Endothelial cell of umbilical vein (primary cell): Measurements from ENCODE around the gene EIF3D. TPM values are rescaled to one million over a fixed set of nuclear protein-coding genes. Genes with fewer than 3 reads are reported as not detected.

Experiments used
- BruUV-seq: library from RNA; stranded (reverse); fragments of 400-500 nt; replicated peaks from 2 replicates; lab custom pipeline; 2021; lab: Mats Ljungman, UMichigan
- CTCF ChIA-PET: fragments of 300-600, 350-600 bp; sonication (Branson Sonifier 250); formaldehyde crosslinking; loops from one replicate; lab custom pipeline; 2021; ENCODE audit warnings: antibody characterized with exemption, inconsistent platforms; lab: Charles Lee
- POLR2A ChIA-PET: fragments of 300-600, 350-600 bp; sonication (Branson Sonifier 250); formaldehyde crosslinking; loops from one replicate; lab custom pipeline; 2021; ENCODE audit warnings: antibody characterized with exemption, inconsistent platforms; lab: Charles Lee
- DNase-seq: peaks from one replicate; pipeline ENCODE4 v3.0.0-alpha.2; 2011; ENCODE audit warnings: low read depth, low spot score
- FAIRE-seq: peaks from 2 replicates; lab custom pipeline; 2011; peaks lifted over from hg19 to GRCh38; lab: Jason Lieb, UNC
- H2AFZ ChIP-seq: 2 replicates; pipeline ENCODE4 v1.6.0; 2012; ENCODE audit warnings: low read depth, low read length, control low read depth, inconsistent platforms
- H3K27ac ChIP-seq: 2 replicates; pipeline ENCODE4 v1.5.1; 2011; ENCODE audit warnings: low read depth, mild to moderate bottlenecking, control low read depth, low read length, moderate library complexity; ENCODE audit not compliant: insufficient read depth
- H3K27me3 ChIP-seq, 2 experiments: 2 replicates each; pipeline versions ENCODE4 v1.6.0 to v1.6.1; 2011; ENCODE audit warnings: low read length in 2 of 2, mixed read lengths in 1 of 2; ENCODE audit not compliant: control insufficient read depth in 2 of 2, insufficient read depth in 2 of 2
- H3K36me3 ChIP-seq, 2 experiments: 2 replicates in 1 of 2; 3 replicates in 1 of 2; pipeline ENCODE4 v1.5.1; 2011; ENCODE audit warnings: low read length in 2 of 2, mild to moderate bottlenecking in 1 of 2, moderate library complexity in 1 of 2; ENCODE audit not compliant: control insufficient read depth in 2 of 2, insufficient read depth in 2 of 2; ENCODE audit errors: extremely low read depth in 1 of 2
- H3K4me1 ChIP-seq: 3 replicates; pipeline ENCODE4 v1.5.1; 2011; ENCODE audit warnings: mild to moderate bottlenecking, low read length; ENCODE audit not compliant: control insufficient read depth, insufficient read depth; ENCODE audit errors: extremely low read depth
- H3K4me2 ChIP-seq: 2 replicates; pipeline ENCODE4 v1.6.1; 2011; ENCODE audit warnings: low read length, control low read depth, mixed read lengths; ENCODE audit not compliant: insufficient read depth
- H3K4me3 ChIP-seq, 3 experiments: fragments of 200-600 bp in 1 of 3; sonication (generic), shearing (Covaris generic) in 1 of 3; replicated peaks in 1 of 3; 2 replicates each; pipeline ENCODE4 v1.5.1; 2011 to 2016; ENCODE audit warnings: control low read depth in 3 of 3, low read length in 3 of 3, mild to moderate bottlenecking in 2 of 3, inconsistent platforms in 1 of 3, low read depth in 1 of 3, moderate library complexity in 1 of 3; ENCODE audit not compliant: insufficient read depth in 1 of 3
- H3K79me2 ChIP-seq: 2 replicates; pipeline ENCODE4 v1.6.0; 2012; ENCODE audit warnings: low read length, inconsistent platforms; ENCODE audit not compliant: control insufficient read depth, insufficient read depth
- H3K9ac ChIP-seq: replicated peaks from 2 replicates; pipeline ENCODE3; 2011; ENCODE audit warnings: low read length, control low read depth; ENCODE audit not compliant: insufficient read depth; ENCODE audit errors: extremely low read depth
- H3K9me1 ChIP-seq: replicated peaks from 3 replicates; pipeline ENCODE4 v1.6.0; 2011; ENCODE audit warnings: mild to moderate bottlenecking, low read length; ENCODE audit not compliant: control insufficient read depth, insufficient read depth; ENCODE audit errors: extremely low read depth
- H3K9me3 ChIP-seq: replicated peaks from 2 replicates; pipeline ENCODE4 v1.5.1; 2012; ENCODE audit warnings: low read length, inconsistent platforms; ENCODE audit not compliant: control insufficient read depth, insufficient read depth
- H4K20me1 ChIP-seq: replicated peaks from 2 replicates; pipeline ENCODE3; 2011; ENCODE audit warnings: mild to moderate bottlenecking, low read length; ENCODE audit not compliant: control insufficient read depth, insufficient read depth; ENCODE audit errors: extremely low read depth
- FOS ChIP-seq: IDR thresholded peaks from 2 replicates; pipeline ENCODE4 v1.6.1; 2011; ENCODE audit warnings: mild to moderate bottlenecking, low read length, moderate library complexity, borderline replicate concordance; ENCODE audit not compliant: insufficient read depth
- GATA2 ChIP-seq: IDR thresholded peaks from 2 replicates; pipeline ENCODE4 v1.7.0; 2011; ENCODE audit warnings: low read depth, mild to moderate bottlenecking, moderate library complexity, mixed read lengths, low read length; ENCODE audit not compliant: insufficient read length, insufficient read depth
- JUN ChIP-seq: IDR thresholded peaks from 2 replicates; pipeline ENCODE4 v1.6.1; 2011; ENCODE audit warnings: borderline replicate concordance, low read depth; ENCODE audit not compliant: insufficient read length, insufficient read depth
- MAX ChIP-seq: IDR thresholded peaks from 2 replicates; pipeline ENCODE4 v1.6.1; 2011; ENCODE audit not compliant: insufficient read depth, insufficient read length
- MYC ChIP-seq: IDR thresholded peaks from one replicate; pipeline ENCODE4 v1.6.1; 2011; ENCODE audit warnings: mild to moderate bottlenecking, low read depth, low read length
- POLR2A ChIP-seq: IDR thresholded peaks from 2 replicates; pipeline ENCODE4 v1.6.1; 2012; ENCODE audit warnings: low read depth, mild to moderate bottlenecking, control low read depth, low read length
- POLR2AphosphoS5 ChIP-seq: IDR thresholded peaks from 2 replicates; pipeline ENCODE4 v1.6.1; 2012; ENCODE audit warnings: low read depth, mild to moderate bottlenecking, control low read depth, low read length, moderate library complexity; ENCODE audit not compliant: insufficient read depth
- dilution Hi-C: fragments of 300-500 bp; cut with MboI; formaldehyde crosslinking; loops from one replicate; pipeline ENCODE4 v1.15.0; 2019; ENCODE audit warnings: low sequenced_read_pairs; ENCODE audit not compliant: extremely low pct_ligation_motif_present
- intact Hi-C: fragments of 100-400 bp; cut with micrococcal nuclease; formaldehyde crosslinking; loops from one replicate; pipeline ENCODE4 v1.10.0; 2022
- polyA plus RNA-seq, 4 experiments: library from polyadenylated mRNA; depleted of rRNA in 3 of 4; stranded (reverse) in 3 of 4; unstranded in 1 of 4; fragments of >200 nt; gene quantifications; 2 replicates each; pipeline versions ENCODE4 v1.2.1 to v1.2.3, GENCODE V29; 2011 to 2012; ENCODE audit warnings: missing spikeins in 1 of 4
- total RNA-seq: library from RNA; stranded (reverse); gene quantifications from 2 replicates; pipeline ENCODE4 v1.2.3, GENCODE V29; 2021
- TF ChIP-seq, protein P1 (sequence below), 2 donors: IDR thresholded peaks; 1 replicate in 1 of 2; 2 replicates in 1 of 2; pipeline ENCODE4 v1.5.1; 2011; ENCODE audit warnings: low read length in 2 of 2, mild to moderate bottlenecking in 2 of 2, moderate library complexity in 2 of 2, control low read depth in 1 of 2, inconsistent platforms in 1 of 2, low read depth in 1 of 2; ENCODE audit not compliant: insufficient read depth in 1 of 2; ENCODE audit errors: extremely low read depth in 1 of 2

The EIF3D gene
- total and polyA plus RNA-seq, 2 donors (not counting 3 experiments of a cell fraction or from before 2014, with no cell fraction given): 201 to 413 TPM

- no peak overlapping the region for H3K4me3 ChIP-seq
- H3K79me2 ChIP-seq: no peaks in the 10 kb centered on the region
- dilution Hi-C loops: no loop called here
- H3K9me1 ChIP-seq: no peaks in the 10 kb centered on the region
- no TSS peak for BruUV-seq
- no peak overlapping the region for H3K9ac ChIP-seq
- H3K27ac ChIP-seq: no peak overlapping the region
- no peaks in the 10 kb centered on the region for H3K4me1 ChIP-seq
- ChIA-PET POLR2A (no interaction called here), CTCF (no interaction called here)
- no peaks in the 10 kb centered on the region for H3K27me3 ChIP-seq
- H3K9me3 ChIP-seq: no peaks in the 10 kb centered on the region
- TF ChIP-seq, protein P1, sequence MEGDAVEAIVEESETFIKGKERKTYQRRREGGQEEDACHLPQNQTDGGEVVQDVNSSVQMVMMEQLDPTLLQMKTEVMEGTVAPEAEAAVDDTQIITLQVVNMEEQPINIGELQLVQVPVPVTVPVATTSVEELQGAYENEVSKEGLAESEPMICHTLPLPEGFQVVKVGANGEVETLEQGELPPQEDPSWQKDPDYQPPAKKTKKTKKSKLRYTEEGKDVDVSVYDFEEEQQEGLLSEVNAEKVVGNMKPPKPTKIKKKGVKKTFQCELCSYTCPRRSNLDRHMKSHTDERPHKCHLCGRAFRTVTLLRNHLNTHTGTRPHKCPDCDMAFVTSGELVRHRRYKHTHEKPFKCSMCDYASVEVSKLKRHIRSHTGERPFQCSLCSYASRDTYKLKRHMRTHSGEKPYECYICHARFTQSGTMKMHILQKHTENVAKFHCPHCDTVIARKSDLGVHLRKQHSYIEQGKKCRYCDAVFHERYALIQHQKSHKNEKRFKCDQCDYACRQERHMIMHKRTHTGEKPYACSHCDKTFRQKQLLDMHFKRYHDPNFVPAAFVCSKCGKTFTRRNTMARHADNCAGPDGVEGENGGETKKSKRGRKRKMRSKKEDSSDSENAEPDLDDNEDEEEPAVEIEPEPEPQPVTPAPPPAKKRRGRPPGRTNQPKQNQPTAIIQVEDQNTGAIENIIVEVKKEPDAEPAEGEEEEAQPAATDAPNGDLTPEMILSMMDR (IDR thresholded peaks at IDR 0.05; ENCODE audit: extremely low read depth in 1 of 2, insufficient read depth in 1 of 2, low read depth in 1 of 2, low read length in 2 of 2): no peak
- TF ChIP-seq POLR2A: no peak
- no peak for TF ChIP-seq MYC
- TF ChIP-seq JUN: no peak
- no peak for TF ChIP-seq FOS
- no peak for TF ChIP-seq GATA2
- TF ChIP-seq POLR2AphosphoS5: no peak
- TF ChIP-seq MAX: no peak
- H3K36me3 ChIP-seq: peaks cover 0 to 4% of the 10 kb centered on the region in 2 experiments
- no peaks in the 10 kb centered on the region for H4K20me1 ChIP-seq
- no peak overlapping the region for H2AFZ ChIP-seq
- DNase-seq (no peak), FAIRE-seq (no peak)
- intact Hi-C loops: no loop called here
- no peak overlapping the region for H3K4me2 ChIP-seq
Measured at GRCh38 chr22:36492109-36492508, 36.9 kb downstream of the EIF3D start.
